HepG2 (cell line): ENCODE measurements around the gene SPRYD4. TPM values are rescaled to one million over a fixed set of nuclear protein-coding genes. Genes with fewer than 3 reads are reported as not detected.

Experiments
- ATF1 ChIP-seq: IDR thresholded peaks from 2 replicates; pipeline ENCODE4 v1.6.1; 2016; ENCODE audit warnings: mild to moderate bottlenecking, control low read depth
- ETV5 ChIP-seq: IDR thresholded peaks from 2 replicates; pipeline ENCODE4 v1.6.1; 2018; ENCODE audit warnings: missing biosample characterization, missing genetic modification reagents, inconsistent platforms, borderline replicate concordance
- HINFP ChIP-seq: sonication (generic); formaldehyde crosslinking; IDR thresholded peaks from 2 replicates; pipeline ENCODE4 v1.4.0; 2020; ENCODE audit warnings: low read depth, mild to moderate bottlenecking, missing genetic modification reagents
- MED13 ChIP-seq: sonication (generic); formaldehyde crosslinking; IDR thresholded peaks from 2 replicates; pipeline ENCODE4 v1.5.0; 2020; ENCODE audit warnings: missing genetic modification reagents
- NCOR1 ChIP-seq: fragments of 200-600 bp; sonication (generic); IDR thresholded peaks from 2 replicates; pipeline ENCODE4 v1.7.0; 2017; ENCODE audit warnings: antibody characterized with exemption, low read length, borderline replicate concordance
- SMAD3 ChIP-seq: sonication (generic); formaldehyde crosslinking; IDR thresholded peaks from 2 replicates; pipeline ENCODE4 v1.4.0; 2020; ENCODE audit warnings: missing genetic modification reagents
- SNAPC5 ChIP-seq: sonication (generic); formaldehyde crosslinking; IDR thresholded peaks from 2 replicates; pipeline ENCODE4 v1.8.1; 2023; ENCODE audit warnings: mild to moderate bottlenecking, missing genetic modification reagents, borderline replicate concordance
- SP4 ChIP-seq: sonication (generic); formaldehyde crosslinking; IDR thresholded peaks from 2 replicates; pipeline ENCODE4 v1.8.1; 2023; ENCODE audit warnings: mild to moderate bottlenecking, missing genetic modification reagents
- TARDBP ChIP-seq: sonication (generic); formaldehyde crosslinking; IDR thresholded peaks from 2 replicates; pipeline ENCODE4 v1.8.0; 2022; ENCODE audit warnings: mild to moderate bottlenecking, missing genetic modification reagents
- XRCC5 ChIP-seq: fragments of 200-400 bp; formaldehyde crosslinking; optimal IDR thresholded peaks from 2 replicates; pipeline ENCODE3; 2017; ENCODE audit warnings: mild to moderate bottlenecking, low read length
- ZNF34 ChIP-seq: sonication (generic); formaldehyde crosslinking; IDR thresholded peaks from 2 replicates; pipeline ENCODE4 v1.4.0; 2020; ENCODE audit warnings: mild to moderate bottlenecking, missing genetic modification reagents, borderline replicate concordance
- ZNF556 ChIP-seq: sonication (generic); formaldehyde crosslinking; IDR thresholded peaks from 2 replicates; pipeline ENCODE4 v1.4.0; 2020; ENCODE audit warnings: mild to moderate bottlenecking, missing genetic modification reagents, borderline replicate concordance
- ZNF557 ChIP-seq: sonication (generic); formaldehyde crosslinking; IDR thresholded peaks from 2 replicates; pipeline ENCODE4 v1.4.0; 2020; ENCODE audit warnings: missing genetic modification reagents
- ZNF646 ChIP-seq: sonication (generic); formaldehyde crosslinking; IDR thresholded peaks from 2 replicates; pipeline ENCODE4 v1.9.0; 2021; ENCODE audit warnings: mild to moderate bottlenecking, missing genetic modification reagents
- ZNF670 ChIP-seq: sonication (generic); formaldehyde crosslinking; IDR thresholded peaks from 2 replicates; pipeline ENCODE4 v1.8.0; 2022; ENCODE audit warnings: mild to moderate bottlenecking, missing genetic modification reagents, borderline replicate concordance
- ZNF687 ChIP-seq: sonication (generic); formaldehyde crosslinking; IDR thresholded peaks from 2 replicates; pipeline ENCODE4 v1.5.1; 2020; ENCODE audit warnings: mild to moderate bottlenecking, missing genetic modification reagents, moderate library complexity
- ZNF749 ChIP-seq: sonication (generic); formaldehyde crosslinking; IDR thresholded peaks from 2 replicates; pipeline ENCODE4 v1.8.0; 2022; ENCODE audit warnings: mild to moderate bottlenecking, missing genetic modification reagents, moderate library complexity, borderline replicate concordance
- polyA plus RNA-seq, 8 experiments: library from polyadenylated mRNA; depleted of rRNA in 3 of 8; stranded (reverse) in 7 of 8; unstranded in 1 of 8; fragments of >200 nt; fragmentation: Illumina TruSeq in 4 of 8; extraction: Trizol in 4 of 8; gene quantifications; 2 replicates each; pipeline versions ENCODE4 v1.2.1 to v1.2.3, GENCODE V29; 2011 to 2016; ENCODE audit warnings: low read depth in 4 of 8, missing spikeins in 1 of 8, mixed read lengths in 1 of 8; ENCODE audit not compliant: insufficient read depth in 1 of 8
- total RNA-seq, 5 experiments: library from RNA; depleted of rRNA; stranded (reverse); fragments of >200 nt; fragmentation: Illumina TruSeq; extraction: Trizol; gene quantifications; 2 replicates each; pipeline ENCODE4 v1.2.3, GENCODE V29; 2016; ENCODE audit warnings: low read depth in 1 of 5

The SPRYD4 gene
- total and polyA plus RNA-seq, 2 of the 13 experiments (the other 11 are each of a cell fraction or from before 2014, with no cell fraction given): 3.9 to 4.5 TPM

GRCh38 chr12:56476972-56477432 lies 8.6 kb downstream of the SPRYD4 start (continued):
- TF ChIP-seq TARDBP (CRISPR knock-in tag) (no peak), MED13 (CRISPR knock-in tag) (no peak), ATF1 (CRISPR knock-in tag) (no peak), ZNF34 (no peak), ZNF646 (CRISPR knock-in tag) (no peak), ZNF687 (CRISPR knock-in tag) (peak; percentile 50), SNAPC5 (CRISPR knock-in tag) (no peak), HINFP (no peak), ZNF556 (0 out of 2 replicates have a peak, but pooled peaks have one; percentile 30), ZNF670 (CRISPR knock-in tag) (no peak), XRCC5 (no peak), ETV5 (CRISPR knock-in tag) (no peak), SMAD3 (CRISPR knock-in tag) (no peak), SP4 (CRISPR knock-in tag) (no peak), ZNF749 (no peak), NCOR1 (no peak), ZNF557 (CRISPR knock-in tag) (no peak)
